ENCODE measurements around the gene BST1.

The BST1 gene

GRCh38 chr4:15675356-15675755 lies 27.5 kb upstream of the BST1 start:
- no peak for DNase-seq (ENCODE audit: low read depth, low spot score)
- H3K27ac ChIP-seq = no peak overlapping the region

GRCh38 chr4:15676039-15676438 lies 26.8 kb upstream of the BST1 start:
- H3K27ac ChIP-seq = no peak overlapping the region
- DNase-seq (ENCODE audit: low read depth, low spot score) = no peak

- peak overlapping the region; percentile 90 for H3K27ac ChIP-seq
Observed at GRCh38 chr4:15676899-15677298, 26.0 kb upstream of the BST1 start.

GRCh38 chr4:15677507-15677988 lies 25.3 kb upstream of the BST1 start:
- DNase-seq (ENCODE audit: low read depth, low spot score) = peak; percentile 91
- peak overlapping the region; percentile 90 for H3K27ac ChIP-seq

More at GRCh38 chr4:15676899-15677298, 26.0 kb upstream of the BST1 start:
- no peak for DNase-seq (ENCODE audit: low read depth, low spot score)

GRCh38 chr4:15681067-15681371 lies 21.8 kb upstream of the BST1 start:
- no peak for DNase-seq (ENCODE audit: low read depth, low spot score)
- H3K27ac ChIP-seq = peak overlapping the region; percentile 90

GRCh38 chr4:15681372-15682241 lies 21.3 kb upstream of the BST1 start, which contains the start of gene FAM200B:
TSS of gene FAM200B (plus strand) at chr4:15681827. CDS start at chr4:15686978, 5,151 bp downstream.
- DNase-seq (ENCODE audit: low read depth, low spot score) = peak; percentile 95
- H3K27ac ChIP-seq = peak within 1 kb of the TSS; percentile 90

DNA sequence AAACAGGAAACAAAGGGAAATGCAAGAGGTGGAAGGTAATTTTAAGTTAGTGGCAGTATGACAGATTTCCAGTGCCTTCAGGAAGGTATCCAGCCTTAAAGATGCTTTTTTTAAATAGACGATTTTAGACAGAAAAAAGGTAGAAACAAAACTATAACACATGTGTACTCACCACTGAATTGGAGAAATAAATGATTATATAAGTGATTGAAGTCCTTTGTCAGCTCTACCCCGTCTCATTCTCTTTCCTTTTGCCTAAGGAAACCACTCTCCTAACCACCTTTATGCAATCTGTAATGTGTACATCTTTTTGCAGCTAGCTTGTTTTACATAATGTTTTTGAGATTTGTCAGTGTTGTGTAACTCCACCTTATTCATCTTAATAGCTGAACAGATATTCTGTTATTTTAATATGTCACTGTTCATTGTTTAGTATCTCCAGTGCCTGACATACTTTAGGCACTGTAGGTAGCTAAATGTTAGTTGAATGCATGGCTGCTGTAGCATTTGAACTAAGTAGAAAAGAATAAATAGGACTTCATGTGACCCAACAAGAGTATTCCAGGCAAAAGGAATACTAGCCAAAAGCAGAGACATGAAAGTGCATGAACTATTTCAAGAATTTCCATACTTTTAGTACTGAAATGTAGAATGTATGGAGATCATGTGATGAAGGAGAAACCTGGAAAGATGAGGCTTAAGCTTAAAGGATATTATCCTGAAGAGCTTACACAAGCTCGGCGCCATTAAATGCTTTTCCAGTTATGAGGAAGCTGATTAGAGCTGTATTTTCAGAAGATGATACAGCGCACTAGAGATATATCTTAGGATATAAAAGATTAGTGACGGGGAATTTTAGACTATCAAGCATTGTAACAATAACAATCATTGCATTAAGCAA lies 20.4 kb upstream of the BST1 start:
- no peak for DNase-seq (ENCODE audit: low read depth, low spot score)
- H3K27ac ChIP-seq = peak overlapping the region; percentile 90

DNA sequence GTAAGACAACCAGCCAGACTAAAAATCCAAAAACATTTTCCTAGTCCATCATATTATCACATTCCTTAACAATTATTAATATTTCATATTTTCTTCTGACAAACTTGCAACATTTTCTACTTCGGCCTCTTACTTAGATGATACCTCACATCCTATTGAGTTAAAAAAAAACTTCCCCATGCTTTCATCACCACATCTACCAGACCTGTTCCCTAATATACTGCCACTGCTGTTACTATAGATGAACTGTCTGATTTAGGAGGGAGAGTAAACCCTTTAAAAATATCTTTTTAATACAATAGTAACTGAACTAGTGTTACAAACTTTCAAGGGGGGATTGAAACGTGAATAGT lies 19.7 kb upstream of the BST1 start:
- no peak for DNase-seq (ENCODE audit: low read depth, low spot score)
- H3K27ac ChIP-seq = peak overlapping the region; percentile 90

- no peak overlapping the region for H3K27ac ChIP-seq
- DNase-seq (ENCODE audit: low read depth, low spot score) = no peak
Observed at GRCh38 chr4:15684498-15684897, 18.4 kb upstream of the BST1 start.

DNA sequence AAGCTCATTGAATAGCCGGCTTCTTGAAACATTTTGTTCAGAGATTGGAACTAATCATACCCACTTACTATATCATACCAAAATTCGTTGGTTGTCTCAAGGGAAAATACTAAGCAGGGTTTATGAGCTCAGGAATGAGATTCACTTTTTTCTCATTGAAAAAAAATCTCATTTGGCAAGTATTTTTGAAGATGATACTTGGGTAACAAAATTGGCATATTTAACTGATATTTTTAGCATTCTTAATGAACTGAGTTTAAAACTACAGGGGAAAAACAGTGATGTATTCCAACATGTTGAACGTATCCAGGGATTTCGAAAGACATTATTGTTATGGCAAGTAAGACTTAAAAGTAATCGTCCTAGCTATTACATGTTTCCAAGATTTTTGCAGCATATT lies 14.8 kb upstream of the BST1 start:
- H3K27ac ChIP-seq = no peak overlapping the region
- no peak for DNase-seq (ENCODE audit: low read depth, low spot score)

GRCh38 chr4:15689540-15689939 lies 13.3 kb upstream of the BST1 start:
- peak overlapping the region; percentile 63 for H3K27ac ChIP-seq

GRCh38 chr4:15690020-15690809 lies 12.7 kb upstream of the BST1 start:
- DNase-seq (ENCODE audit: low read depth, low spot score) = peak; percentile 26
- peak overlapping the region; percentile 63 for H3K27ac ChIP-seq

More at GRCh38 chr4:15689540-15689939, 13.3 kb upstream of the BST1 start:
- no peak for DNase-seq (ENCODE audit: low read depth, low spot score)

DNA sequence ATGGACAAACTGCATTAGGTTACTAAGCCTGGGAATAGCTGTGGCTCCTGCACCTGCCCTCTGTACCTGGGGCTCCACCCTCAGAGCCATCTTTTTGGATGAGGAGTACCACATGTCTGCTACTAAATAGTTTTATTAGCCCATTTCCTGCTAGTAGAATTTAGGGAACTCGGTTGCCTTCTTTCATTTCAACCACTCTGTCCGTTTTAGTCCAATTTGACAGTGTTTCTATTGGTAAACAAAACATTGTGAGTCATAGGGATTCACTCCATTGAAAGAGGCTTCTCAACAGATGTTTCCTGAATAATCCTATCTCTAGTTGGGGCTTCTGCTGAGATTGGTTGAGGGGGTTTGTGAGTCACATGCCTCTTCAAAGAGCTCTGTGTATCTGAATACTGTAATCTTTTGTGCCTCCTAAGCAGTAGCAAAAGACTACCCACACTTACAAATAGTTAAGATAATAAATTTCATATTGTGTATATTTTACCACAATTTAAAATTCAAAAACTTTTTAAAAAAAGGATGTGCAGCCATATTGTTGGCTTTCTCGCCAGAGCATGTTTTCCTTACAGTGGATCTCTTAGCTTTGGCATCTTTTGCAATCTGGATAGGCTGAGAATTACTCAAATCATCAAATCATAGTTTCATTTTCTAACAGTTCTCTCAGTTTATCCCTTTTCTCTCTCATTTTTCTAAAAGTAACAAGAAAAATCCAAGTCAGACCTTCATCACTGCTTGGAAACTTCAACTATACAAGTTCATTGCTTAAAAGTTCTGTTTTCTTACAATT lies 11.3 kb upstream of the BST1 start:
- peak overlapping the region; percentile 63 for H3K27ac ChIP-seq
- no peak for DNase-seq (ENCODE audit: low read depth, low spot score)

- no peak overlapping the region for H3K27ac ChIP-seq
- DNase-seq (ENCODE audit: low read depth, low spot score) = no peak
Observed at GRCh38 chr4:15692602-15693001, 10.3 kb upstream of the BST1 start.

- peak overlapping the region; percentile 67 for H3K27ac ChIP-seq
- peak; percentile 49 for DNase-seq (ENCODE audit: low read depth, low spot score)
Observed at GRCh38 chr4:15694431-15694830, 8.4 kb upstream of the BST1 start.

- H3K27ac ChIP-seq = peak overlapping the region; percentile 67
- DNase-seq (ENCODE audit: low read depth, low spot score) = peak; percentile 87
Observed at GRCh38 chr4:15695240-15695699, 7.6 kb upstream of the BST1 start.

GRCh38 chr4:15695729-15696128 lies 7.1 kb upstream of the BST1 start:
- no peak for DNase-seq (ENCODE audit: low read depth, low spot score)
- H3K27ac ChIP-seq = no peak overlapping the region

GRCh38 chr4:15696866-15697265 lies 6.0 kb upstream of the BST1 start:
- no peak overlapping the region for H3K27ac ChIP-seq
- DNase-seq (ENCODE audit: low read depth, low spot score) = no peak

DNA sequence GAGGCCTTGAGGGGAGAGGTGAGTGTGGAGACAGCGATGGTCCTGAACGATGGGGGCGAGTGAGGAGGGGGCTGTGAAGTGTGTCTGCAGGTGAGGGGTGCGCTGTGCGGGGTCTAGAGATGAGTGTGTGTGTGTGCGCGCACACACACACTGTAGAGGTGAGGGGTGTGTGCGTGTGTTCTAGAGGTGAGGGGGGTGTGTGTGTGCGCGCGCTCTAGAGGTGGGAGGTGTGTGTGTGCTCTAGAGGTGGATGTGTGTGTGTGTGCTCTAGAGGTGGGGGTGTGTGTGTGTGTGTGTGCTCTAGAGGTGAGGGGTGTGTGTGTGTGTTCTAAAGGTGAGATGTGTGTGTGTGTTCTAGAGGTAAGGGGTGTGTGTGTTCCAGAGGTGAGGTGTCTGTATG lies 574 bp downstream of the BST1 start:
- H3K27ac ChIP-seq = no peak overlapping the region
- DNase-seq (ENCODE audit: low read depth, low spot score) = no peak
